GM21717 (cell line): Measurements from ENCODE around the gene SLC45A1.

Experiments used
- ATAC-seq: cut with Tn5 transposase; IDR thresholded peaks from one replicate; pipeline ENCODE4 v1.9.1; 2021; ENCODE audit warnings: mild to moderate bottlenecking, moderate library complexity; ENCODE audit not compliant: unreplicated experiment

SLC45A1 gene

DNA sequence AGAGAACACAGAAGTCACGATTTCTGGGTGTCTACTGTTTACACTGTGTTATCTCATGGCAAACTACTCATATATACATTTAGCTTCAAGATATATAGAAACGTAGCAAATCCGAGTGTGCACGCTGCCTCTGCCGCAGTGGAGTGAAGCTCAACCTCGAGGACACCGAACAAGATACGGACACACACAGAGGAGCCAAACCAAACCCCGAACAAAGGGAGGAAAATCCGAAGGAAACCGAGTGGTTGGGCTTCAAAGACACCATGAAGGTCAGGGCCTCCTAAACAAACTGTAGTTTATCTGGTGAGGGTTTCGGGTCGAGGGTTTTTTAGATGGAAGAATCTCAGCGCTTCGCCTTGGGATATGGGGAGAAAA lies 34.5 kb downstream of the SLC45A1 start:
- ATAC-seq: no peak

DNA sequence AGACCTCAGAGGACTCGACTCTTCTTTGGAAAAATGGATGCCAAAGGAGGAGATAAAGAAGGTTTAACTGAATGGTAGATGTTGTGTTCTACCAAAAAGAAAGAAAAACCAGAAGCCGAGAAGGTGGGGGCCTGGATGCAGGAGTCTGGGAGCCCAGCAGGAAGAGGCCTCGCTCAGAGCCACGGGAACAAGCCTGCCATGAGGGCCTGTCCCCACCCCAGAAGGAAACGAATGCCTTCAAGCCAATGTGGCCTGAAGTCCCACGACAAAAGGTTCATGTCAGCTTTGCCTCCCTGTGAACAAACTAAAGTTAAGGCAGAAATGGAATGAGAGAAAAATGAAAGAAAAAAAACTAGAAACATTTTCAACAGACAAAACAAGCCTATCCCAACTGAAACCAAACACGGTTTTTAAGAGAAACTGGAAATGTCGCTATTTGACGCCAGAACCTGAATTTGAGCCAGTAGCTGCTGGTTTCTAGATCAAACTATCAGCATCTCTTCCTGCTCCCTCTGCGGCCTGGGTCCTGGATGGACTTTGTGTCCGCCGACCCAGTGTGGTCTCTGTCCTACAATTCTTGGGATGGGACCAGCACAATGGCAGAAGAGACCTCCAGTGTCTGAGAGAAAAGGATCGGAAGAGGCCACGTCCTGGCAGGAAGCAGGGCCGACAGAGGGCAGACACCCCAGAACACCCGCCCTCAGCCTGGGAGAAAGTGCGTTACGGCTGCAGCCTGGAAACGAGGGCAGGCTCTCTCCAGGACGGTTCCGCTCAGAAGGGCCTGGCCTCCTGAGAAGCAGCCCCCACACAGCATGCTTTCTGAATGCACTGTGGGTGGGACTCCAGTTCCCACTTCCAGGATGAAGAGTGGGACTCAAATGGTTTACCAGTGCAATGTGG lies 35.2 kb downstream of the SLC45A1 start:
- ATAC-seq: no peak

GRCh38 chr1:8354038-8354437 lies 36.1 kb downstream of the SLC45A1 start:
- no peak for ATAC-seq

DNA sequence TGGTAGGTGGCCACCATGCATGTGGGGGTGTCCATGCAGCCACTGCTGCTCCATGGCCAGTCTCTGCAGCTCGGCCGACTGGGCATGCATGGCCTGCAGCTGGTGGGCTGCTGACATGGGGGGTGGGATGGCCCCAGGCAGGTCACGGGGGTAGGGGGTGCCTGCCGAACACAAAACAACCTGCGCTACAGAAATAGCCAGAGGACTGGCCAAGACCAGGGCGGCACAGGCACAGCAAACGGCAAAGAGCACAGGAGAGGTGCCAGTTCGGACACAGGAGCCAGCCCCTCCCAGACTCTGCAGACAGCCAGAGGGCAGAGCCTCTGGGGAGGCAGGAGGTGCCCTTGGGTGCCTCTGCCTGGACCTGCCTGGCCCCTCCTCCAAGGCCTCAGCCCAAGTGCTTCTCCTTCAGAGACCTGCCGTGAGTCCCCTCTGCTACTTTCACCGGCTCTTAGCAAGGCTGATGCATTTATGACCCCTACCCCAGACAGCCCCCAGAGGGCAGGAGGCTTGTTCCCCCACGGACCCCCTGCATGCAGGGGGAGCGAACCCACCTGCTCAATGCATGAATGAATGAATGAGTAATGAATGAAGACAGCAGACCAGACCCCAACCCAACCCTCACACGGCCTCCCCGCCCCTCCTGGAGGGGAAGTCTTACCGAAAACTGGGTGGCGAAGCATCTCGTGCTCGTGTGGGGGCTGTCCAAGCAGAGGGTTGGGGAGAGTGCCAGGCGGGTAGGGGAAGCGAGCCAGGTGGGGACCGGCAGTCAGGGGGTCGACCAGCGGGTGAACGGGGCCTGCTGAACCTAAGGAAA lies 37.7 kb downstream of the SLC45A1 start:
- ATAC-seq: no peak

- ATAC-seq: no peak
Measured at GRCh38 chr1:8356256-8357209, 38.6 kb downstream of the SLC45A1 start.

- no peak for ATAC-seq
Measured at GRCh38 chr1:8357329-8358101, 39.6 kb downstream of the SLC45A1 start.

DNA sequence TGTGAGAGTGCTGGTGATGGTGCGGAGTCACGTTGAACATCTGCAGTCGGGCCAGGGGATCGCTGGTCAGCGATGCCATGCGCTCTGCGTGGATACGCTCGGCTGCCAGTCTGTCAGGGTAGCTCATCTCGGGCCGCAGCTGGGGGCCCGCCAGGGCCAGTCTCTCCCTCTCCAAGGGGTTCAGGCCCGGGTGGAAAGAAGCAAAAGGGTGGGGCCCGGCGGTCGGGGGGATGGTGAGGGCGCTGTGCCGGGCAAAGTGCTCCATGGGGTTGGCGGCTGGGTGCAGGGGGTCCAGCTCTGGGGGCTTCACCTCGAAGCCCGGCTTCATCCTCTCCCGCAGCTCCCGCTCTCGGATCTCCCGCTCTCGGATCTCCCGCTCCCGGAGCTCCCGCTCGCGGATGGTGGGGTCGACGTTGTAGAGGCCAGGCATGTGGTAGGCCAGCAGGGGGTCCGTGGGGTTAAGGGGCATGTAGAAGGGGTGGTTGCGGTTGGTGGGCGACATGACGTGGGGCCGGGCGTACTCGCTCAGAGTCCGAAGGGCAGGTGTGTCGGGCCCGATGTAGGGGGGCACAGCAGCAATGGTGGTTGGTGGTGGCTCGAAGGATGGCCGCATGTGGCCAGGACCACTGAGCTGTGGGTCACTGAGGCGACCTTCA lies 40.5 kb downstream of the SLC45A1 start:
- ATAC-seq: no peak

DNA sequence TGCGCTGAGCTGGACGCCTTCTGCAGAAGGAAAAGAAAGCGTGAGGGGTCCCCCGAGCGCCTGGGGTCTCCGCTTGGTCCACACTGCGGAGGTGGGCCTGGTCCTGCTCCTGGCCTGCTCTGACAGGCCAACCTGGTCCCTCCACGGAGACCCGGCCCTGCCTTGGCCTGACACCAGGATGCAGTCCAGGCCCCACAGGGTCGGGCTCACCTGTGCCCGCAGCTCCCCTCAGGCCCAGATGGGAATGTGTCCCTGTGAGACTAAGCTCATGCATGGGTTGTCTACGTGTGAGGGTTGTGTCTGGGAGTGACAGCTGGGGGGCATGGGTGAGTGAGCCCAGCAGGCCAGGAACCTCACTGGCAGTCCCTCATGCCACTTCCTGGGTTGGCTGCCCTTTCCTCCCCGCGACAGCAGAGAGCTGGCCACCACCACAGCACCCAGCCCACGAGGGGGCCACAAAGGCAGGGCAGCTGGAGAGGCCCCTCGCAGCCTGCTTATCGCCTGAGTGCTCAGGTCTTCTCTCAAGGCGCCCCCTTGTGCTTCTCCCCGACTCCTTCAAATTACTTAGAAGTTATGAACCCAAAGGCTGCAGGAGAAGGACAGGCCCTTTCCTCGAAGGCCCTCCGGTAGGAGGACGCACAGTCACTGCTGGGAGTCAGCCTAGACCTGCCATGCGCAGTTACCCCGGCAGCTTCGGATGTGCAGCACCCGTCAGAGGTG lies 41.1 kb downstream of the SLC45A1 start:
- no peak for ATAC-seq

- ATAC-seq: no peak
Measured at GRCh38 chr1:8359617-8360481, 41.9 kb downstream of the SLC45A1 start.

DNA sequence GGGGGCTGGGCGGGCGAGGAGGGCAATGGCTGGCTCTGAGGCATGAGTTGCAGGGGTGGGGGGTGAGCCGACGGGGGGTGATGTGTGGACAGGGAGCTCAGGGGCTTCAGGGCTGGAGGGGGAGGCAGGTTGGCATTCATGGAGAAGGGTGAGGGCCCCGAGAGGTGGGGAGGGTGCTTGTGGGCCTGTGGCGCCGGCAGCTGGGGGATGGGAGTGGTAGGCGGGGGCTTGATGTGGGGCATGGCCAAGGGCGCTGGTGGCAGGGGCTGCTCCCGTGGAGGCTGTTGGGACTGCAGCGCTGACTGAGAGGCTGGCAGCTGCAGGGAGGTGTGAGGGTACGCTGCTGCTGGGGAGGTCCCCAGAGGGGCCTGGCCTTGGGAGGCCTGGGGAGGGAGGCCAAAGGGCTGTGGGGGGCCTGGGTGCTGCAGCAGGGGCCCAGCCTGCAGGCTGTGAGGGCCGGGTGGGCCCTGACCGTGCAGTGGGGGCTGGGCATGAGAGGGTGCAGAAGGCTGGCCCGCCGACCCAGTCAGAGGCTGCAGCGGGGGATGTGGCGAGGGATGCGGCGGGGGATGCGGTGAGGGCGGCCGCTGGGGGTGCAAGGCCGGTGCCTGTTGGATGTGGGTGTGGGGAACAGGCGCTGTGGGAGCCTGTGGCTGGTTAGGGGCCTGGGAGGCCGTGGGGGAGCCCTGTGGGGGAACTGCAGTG lies 42.7 kb downstream of the SLC45A1 start:
- ATAC-seq: no peak

GRCh38 chr1:8361198-8361849 lies 43.4 kb downstream of the SLC45A1 start:
- no peak for ATAC-seq

DNA sequence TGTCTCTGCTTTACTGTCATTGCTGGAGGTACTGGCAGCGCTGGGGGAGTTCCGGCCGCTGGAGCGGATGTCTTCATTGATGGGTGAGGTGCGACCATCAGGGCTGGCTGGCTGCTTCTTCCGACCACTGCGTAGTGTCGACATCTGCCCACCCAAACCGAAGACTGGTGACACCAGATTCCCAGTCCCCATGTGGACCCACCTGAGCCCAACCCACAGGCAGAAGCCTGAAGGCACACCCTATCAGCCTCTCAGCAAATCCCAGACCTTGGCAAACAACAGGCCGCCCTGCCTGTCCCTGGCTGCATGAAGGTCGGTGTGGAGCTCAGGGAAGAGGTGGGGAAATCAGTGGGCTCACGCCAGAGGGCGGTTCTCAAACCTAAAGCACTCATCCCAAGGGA lies 44.8 kb downstream of the SLC45A1 start:
- no peak for ATAC-seq

DNA sequence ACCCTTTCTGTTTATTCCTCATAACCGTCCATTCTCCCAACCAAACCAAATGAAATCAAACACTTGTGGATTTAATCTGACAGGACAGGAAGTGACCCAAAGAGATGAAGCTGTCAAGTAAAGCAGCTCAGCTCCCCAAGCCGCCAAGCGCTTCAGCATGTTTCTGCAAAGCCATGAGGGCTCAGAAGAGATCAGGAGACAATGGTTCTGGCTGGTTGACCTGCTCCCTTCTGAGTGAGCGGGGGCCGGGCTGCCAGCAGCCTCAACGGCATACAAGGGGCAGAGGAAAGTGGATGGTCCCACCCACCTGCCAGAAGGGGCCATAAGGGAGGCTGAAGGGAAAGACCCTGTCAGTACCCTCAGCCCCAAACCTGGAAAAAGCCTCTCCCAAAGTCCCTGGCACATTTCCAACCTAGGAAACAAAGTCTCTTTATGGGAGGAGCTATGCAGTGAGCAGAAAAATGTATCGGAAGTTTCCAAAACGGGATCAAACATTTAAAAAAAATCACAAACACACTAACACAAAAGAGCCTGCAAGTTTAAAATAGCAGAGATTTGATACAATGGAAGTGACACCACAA lies 45.4 kb downstream of the SLC45A1 start:
- no peak for ATAC-seq

DNA sequence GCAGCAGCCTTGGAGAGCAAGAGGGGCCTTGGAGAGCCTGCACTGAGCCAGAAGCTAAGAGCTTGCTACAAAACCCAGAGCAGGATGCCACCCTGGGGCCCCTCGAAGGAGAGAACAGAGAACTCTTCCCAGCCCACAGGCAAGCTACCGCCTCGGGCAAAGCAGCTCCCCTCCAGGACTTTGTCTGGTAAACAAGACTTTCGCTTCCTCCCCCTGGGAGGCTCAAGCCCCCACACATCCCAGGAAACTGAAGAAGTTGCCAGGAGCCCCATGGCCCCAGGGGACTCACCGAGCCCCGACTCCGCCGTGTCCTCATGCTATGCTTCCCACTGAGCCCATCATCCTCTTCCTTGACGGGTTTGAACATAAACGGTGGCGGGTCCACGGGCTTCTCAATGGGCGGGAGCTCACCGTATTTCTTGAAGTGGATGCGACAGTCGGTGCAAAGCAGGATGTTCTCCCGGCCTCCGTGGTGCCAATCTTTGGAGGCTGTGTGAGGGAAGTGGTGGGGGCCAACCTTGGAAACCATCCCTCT lies 45.9 kb downstream of the SLC45A1 start:
- no peak for ATAC-seq

- ATAC-seq: no peak
Measured at GRCh38 chr1:8364528-8365442, 46.9 kb downstream of the SLC45A1 start.
